Keratinocyte (primary cell): Measurements from ENCODE around the gene SLC25A34. TPM values are rescaled to one million over a fixed set of nuclear protein-coding genes. Genes with fewer than 3 reads are reported as not detected.

Experiments used
- DNase-seq: peaks from one replicate; pipeline ENCODE4 v3.0.0-alpha.2; 2011; ENCODE audit warnings: low read depth, missing footprints, low spot score
- FAIRE-seq: peaks from 2 replicates; lab custom pipeline; 2011; peaks lifted over from hg19 to GRCh38; lab: Jason Lieb, UNC
- H2AFZ ChIP-seq: 2 replicates; pipeline ENCODE4 v1.6.0; 2012; ENCODE audit warnings: low read length, control low read depth, inconsistent platforms; ENCODE audit not compliant: control insufficient read depth
- H3K27ac ChIP-seq: 2 replicates; pipeline ENCODE4 v1.5.1; 2011; ENCODE audit warnings: low read length; ENCODE audit not compliant: control insufficient read depth, insufficient read depth
- H3K27me3 ChIP-seq: 3 replicates; pipeline ENCODE4 v1.6.0; 2011; ENCODE audit warnings: low read length; ENCODE audit not compliant: control insufficient read depth, insufficient read depth; ENCODE audit errors: extremely low read depth
- H3K36me3 ChIP-seq, 2 experiments: 2 replicates in 1 of 2; 3 replicates in 1 of 2; pipeline ENCODE4 v1.5.1; 2011; ENCODE audit warnings: low read length in 2 of 2, mild to moderate bottlenecking in 1 of 2; ENCODE audit not compliant: control insufficient read depth in 2 of 2, insufficient read depth in 2 of 2; ENCODE audit errors: extremely low read depth in 1 of 2
- H3K4me1 ChIP-seq: 3 replicates; pipeline ENCODE4 v1.5.1; 2011; ENCODE audit warnings: low read length; ENCODE audit not compliant: control insufficient read depth, insufficient read depth; ENCODE audit errors: extremely low read depth
- H3K4me2 ChIP-seq: 3 replicates; pipeline ENCODE4 v1.6.0; 2011; ENCODE audit warnings: low read depth, low read length; ENCODE audit not compliant: control insufficient read depth, insufficient read depth; ENCODE audit errors: extremely low read depth
- H3K4me3 ChIP-seq, 3 experiments: fragments of 200-600 bp in 1 of 3; sonication (generic) in 1 of 3; 2 replicates in 2 of 3; 3 replicates in 1 of 3; pipeline ENCODE4 v1.5.1; 2011 to 2016; ENCODE audit warnings: low read length in 3 of 3, mild to moderate bottlenecking in 3 of 3, control low read depth in 2 of 3, inconsistent platforms in 1 of 3, low read depth in 1 of 3, mixed read lengths in 1 of 3, mixed run types in 1 of 3, moderate library complexity in 1 of 3; ENCODE audit not compliant: control insufficient read depth in 2 of 3, insufficient read depth in 2 of 3; ENCODE audit errors: extremely low read depth in 1 of 3
- H3K79me2 ChIP-seq: 2 replicates; pipeline ENCODE4 v1.6.0; 2012; ENCODE audit warnings: low read length; ENCODE audit not compliant: control insufficient read depth, insufficient read depth
- H3K9ac ChIP-seq: 3 replicates; pipeline ENCODE4 v1.6.0; 2011; ENCODE audit warnings: low read length; ENCODE audit not compliant: control insufficient read depth, insufficient read depth; ENCODE audit errors: extremely low read depth
- H3K9me1 ChIP-seq: 3 replicates; pipeline ENCODE4 v1.6.0; 2011; ENCODE audit warnings: low read length; ENCODE audit not compliant: control insufficient read depth, insufficient read depth; ENCODE audit errors: extremely low read depth
- H3K9me3 ChIP-seq: 2 replicates; pipeline ENCODE4 v1.5.1; 2012; ENCODE audit warnings: low read depth, low read length; ENCODE audit not compliant: control insufficient read depth
- H4K20me1 ChIP-seq: 3 replicates; pipeline ENCODE4 v1.6.0; 2011; ENCODE audit warnings: low read length; ENCODE audit not compliant: control insufficient read depth, insufficient read depth; ENCODE audit errors: extremely low read depth
- CTCF ChIP-seq, 3 experiments: IDR thresholded peaks in 1 of 3; conservative IDR thresholded peaks in 1 of 3; optimal IDR thresholded peaks in 1 of 3; 2 replicates in 2 of 3; 3 replicates in 1 of 3; pipeline versions ENCODE3 to v1.5.1; 2011; ENCODE audit warnings: low read length in 3 of 3, mild to moderate bottlenecking in 3 of 3, moderate library complexity in 2 of 3, control low read depth in 1 of 3, inconsistent platforms in 1 of 3; ENCODE audit not compliant: insufficient read depth in 2 of 3; ENCODE audit errors: extremely low read depth in 1 of 3
- EZH2 ChIP-seq: IDR thresholded peaks from one replicate; pipeline ENCODE4 v1.6.1; 2012; ENCODE audit warnings: inconsistent platforms, mild to moderate bottlenecking, low read length, moderate library complexity
- dilution Hi-C: fragments of 300-500 bp; cut with MboI; formaldehyde crosslinking; loops from one replicate; pipeline ENCODE4 v1.7.0; 2020; ENCODE audit warnings: low sequenced_read_pairs; ENCODE audit not compliant: extremely low pct_ligation_motif_present
- polyA plus RNA-seq, 5 experiments: library from polyadenylated mRNA; depleted of rRNA in 3 of 5; stranded (reverse) in 3 of 5; stranded (forward) in 1 of 5; unstranded in 1 of 5; fragments of >200 nt; gene quantifications; 1 replicate in 1 of 5; 2 replicates in 3 of 5; 3 replicates in 1 of 5; pipeline versions ENCODE4 v1.2.1 to v1.2.3, GENCODE V29; 2011 to 2012; ENCODE audit warnings: missing spikeins in 2 of 5, low read depth in 1 of 5, low replicate concordance in 1 of 5

Gene SLC25A34
- polyA plus RNA-seq, 1 donor (not counting 4 experiments of a cell fraction or from before 2014, with no cell fraction given) = 0.46 TPM

- H3K36me3 ChIP-seq = peaks cover 41 to 58% of the 10 kb centered on the region in 2 experiments
- peaks cover 38% of the 10 kb centered on the region for H3K79me2 ChIP-seq
- TF ChIP-seq CTCF (optimal IDR thresholded peaks at IDR 0.05 in 1 of 3, IDR thresholded peaks at IDR 0.05 in 1 of 3, conservative IDR thresholded peaks at IDR 0.05 in 1 of 3; ENCODE audit: extremely low read depth in 1 of 3, insufficient read depth in 2 of 3, low read length in 3 of 3) (no peak), EZH2 (no peak)
- H3K4me3 ChIP-seq = no peak overlapping the region
- H2AFZ ChIP-seq = no peak overlapping the region
- DNase-seq (no peak), FAIRE-seq (no peak)
- H3K4me2 ChIP-seq = no peak overlapping the region
- no peaks in the 10 kb centered on the region for H3K9me3 ChIP-seq
- H3K9ac ChIP-seq = no peak overlapping the region
- no peaks in the 10 kb centered on the region for H3K9me1 ChIP-seq
- H3K27ac ChIP-seq = no peak overlapping the region
- no peaks in the 10 kb centered on the region for H3K27me3 ChIP-seq
- peaks cover 11% of the 10 kb centered on the region for H3K4me1 ChIP-seq
- H4K20me1 ChIP-seq = no peaks in the 10 kb centered on the region
- dilution Hi-C loops = no loop called here
Observed at GRCh38 chr1:15770313-15770962, 34.4 kb downstream of the SLC25A34 start.

GRCh38 chr1:15771836-15772515, 35.9 kb downstream of the SLC25A34 start:
- Histone ChIP-seq H3K27me3 (no peaks in the 10 kb centered on the region), H3K79me2 (peaks cover 36% of the 10 kb centered on the region), H3K4me1 (no peaks in the 10 kb centered on the region), H4K20me1 (no peaks in the 10 kb centered on the region), H3K9me3 (no peaks in the 10 kb centered on the region), H3K9ac (no peak overlapping the region), H3K9me1 (no peaks in the 10 kb centered on the region), H3K27ac (no peak overlapping the region), H2AFZ (no peak overlapping the region), H3K4me3 (no peak overlapping the region), H3K36me3 (peaks cover 48 to 67% of the 10 kb centered on the region in 2 experiments), H3K4me2 (no peak overlapping the region)
- FAIRE-seq = no peak
- no peak for TF ChIP-seq CTCF (optimal IDR thresholded peaks at IDR 0.05 in 1 of 3, IDR thresholded peaks at IDR 0.05 in 1 of 3, conservative IDR thresholded peaks at IDR 0.05 in 1 of 3; ENCODE audit: extremely low read depth in 1 of 3, insufficient read depth in 2 of 3, low read length in 3 of 3)
- no peak for TF ChIP-seq EZH2
- dilution Hi-C loops = no loop called here
- DNase-seq = no peak
